Iris pigment epithelial cell (primary cell): ENCODE measurements around the gene C2orf66.

Experiments used
- DNase-seq: peaks from one replicate; pipeline ENCODE4 v3.0.0-alpha.2; 2011; ENCODE audit warnings: low read depth

C2orf66 gene

DNA sequence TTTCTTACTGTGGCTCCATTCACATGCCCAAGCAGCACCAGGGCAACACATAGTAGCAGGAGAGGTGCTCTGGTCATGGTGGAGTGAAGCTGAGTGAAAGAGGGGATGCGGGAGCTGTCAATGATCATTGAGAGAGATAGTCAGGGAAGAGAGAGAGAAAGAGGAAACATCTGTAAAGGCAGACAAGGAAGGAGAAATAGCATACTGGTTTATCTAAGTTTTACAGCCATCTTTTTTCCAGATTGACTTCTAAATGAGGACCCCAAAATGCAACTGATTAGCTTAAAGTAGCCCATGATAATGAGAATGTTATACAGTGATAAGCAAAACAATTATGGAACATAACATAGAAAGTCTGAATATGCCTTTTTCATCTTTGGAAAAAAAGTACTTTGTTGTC is at the start of gene C2orf66:
C2orf66 (minus strand) TSS at position 96 of the 400 bp plus-strand sequence; CDS start at position 77, 19 bp downstream.
- no peak for DNase-seq

GRCh38 chr2:196854629-196855028 is 45.5 kb upstream of the C2orf66 start:
- no peak for DNase-seq

GRCh38 chr2:196853301-196854087 is 44.3 kb upstream of the C2orf66 start:
- DNase-seq, result no peak

GRCh38 chr2:196851088-196851487 is 41.9 kb upstream of the C2orf66 start:
- DNase-seq, result no peak

- peak; percentile 48 for DNase-seq
Measured at GRCh38 chr2:196849895-196850294, 40.7 kb upstream of the C2orf66 start.

- no peak for DNase-seq
Measured at GRCh38 chr2:196846295-196846694, 37.1 kb upstream of the C2orf66 start.

- no peak for DNase-seq
Measured at GRCh38 chr2:196845371-196845770, 36.2 kb upstream of the C2orf66 start.

- DNase-seq, result no peak
Measured at GRCh38 chr2:196840171-196840570, 31.0 kb upstream of the C2orf66 start.

GRCh38 chr2:196839574-196839973 is 30.4 kb upstream of the C2orf66 start:
- DNase-seq, result no peak

- peak; percentile 44 for DNase-seq
Measured at GRCh38 chr2:196836440-196836839, 27.3 kb upstream of the C2orf66 start.

GRCh38 chr2:196830701-196831100 is 21.5 kb upstream of the C2orf66 start:
- DNase-seq, result no peak

GRCh38 chr2:196827356-196827755 is 18.2 kb upstream of the C2orf66 start:
- DNase-seq, result no peak

- peak; percentile 90 for DNase-seq
Measured at GRCh38 chr2:196823750-196824522, 14.8 kb upstream of the C2orf66 start.

DNA sequence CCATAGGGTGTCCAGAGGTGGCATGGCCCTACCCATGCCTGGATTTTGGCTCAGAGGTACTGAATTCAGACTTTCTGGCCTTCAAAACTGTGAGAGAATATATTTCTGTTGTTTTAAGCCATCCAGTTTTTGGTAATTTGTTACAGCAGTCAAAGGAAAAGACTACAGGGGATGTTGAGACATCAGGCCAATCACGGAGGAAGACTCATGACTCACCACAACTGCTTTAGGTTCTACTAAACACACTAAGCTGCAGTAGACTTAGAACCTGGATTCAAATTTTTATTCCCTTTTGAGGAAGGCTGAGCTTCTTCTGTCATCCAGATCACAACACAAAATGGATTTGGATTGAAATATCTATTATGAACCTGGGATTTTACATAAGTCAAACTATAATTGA is 12.0 kb upstream of the C2orf66 start:
- DNase-seq, result peak; percentile 80

- no peak for DNase-seq
Measured at GRCh38 chr2:196808083-196808665, 981 bp downstream of the C2orf66 start.

- DNase-seq, result no peak
Measured at GRCh38 chr2:196804381-196804780, 4.8 kb downstream of the C2orf66 start.

GRCh38 chr2:196802401-196802800 is 6.8 kb downstream of the C2orf66 start:
- DNase-seq, result no peak

- peak; percentile 11 for DNase-seq
Measured at GRCh38 chr2:196801674-196802261, 7.4 kb downstream of the C2orf66 start.

DNA sequence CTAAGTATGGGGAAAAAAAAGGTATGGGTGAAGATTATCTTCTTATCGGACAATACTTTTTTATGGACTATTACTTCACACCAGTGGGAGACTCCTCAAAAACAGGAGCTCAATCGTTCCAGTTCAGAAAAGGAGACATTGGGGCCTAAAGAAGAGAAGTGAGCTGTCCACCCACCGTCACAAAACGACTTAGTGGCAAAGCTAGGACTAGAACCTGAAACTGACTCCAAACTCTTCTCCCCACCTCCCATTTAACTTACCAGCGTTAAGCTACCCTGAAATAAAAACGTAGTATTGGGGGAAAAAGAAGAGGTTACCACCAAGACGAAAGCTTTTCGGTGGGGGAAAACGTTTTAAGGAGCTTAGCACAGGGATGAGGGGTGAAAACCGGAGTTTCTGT is 10.2 kb downstream of the C2orf66 start:
- no peak for DNase-seq

GRCh38 chr2:196792865-196793264 is 16.3 kb downstream of the C2orf66 start:
- no peak for DNase-seq

DNA sequence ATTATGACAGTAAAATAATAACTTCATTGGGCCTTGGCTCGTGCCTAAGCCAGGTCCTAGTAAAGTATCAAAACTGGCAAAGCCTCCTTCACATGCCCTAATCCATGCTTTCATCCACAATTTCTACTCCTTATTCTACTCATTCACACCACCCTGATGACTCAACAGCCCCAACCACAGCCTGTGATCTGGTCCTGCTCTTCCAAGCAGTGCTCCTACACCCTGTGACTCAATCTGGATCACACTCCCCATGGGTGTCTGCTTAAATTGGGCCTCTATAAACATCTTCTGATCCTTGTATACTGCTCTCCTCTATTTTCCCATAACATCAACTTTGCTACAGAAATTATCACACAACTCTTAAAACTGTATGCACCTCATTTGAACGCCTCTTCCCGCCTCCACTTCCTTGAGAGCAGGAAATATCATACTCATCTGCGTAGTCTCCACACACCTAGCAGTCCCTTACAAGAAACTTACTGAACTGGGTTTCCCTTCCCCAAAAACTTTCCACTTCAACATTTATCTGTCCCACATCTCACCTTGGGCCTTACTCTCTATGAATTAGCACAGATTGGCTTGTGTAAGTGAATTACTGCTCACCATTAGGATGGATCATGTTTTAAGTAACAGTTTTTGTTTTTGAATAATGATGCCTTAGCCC is 25.6 kb downstream of the C2orf66 start:
- peak; percentile 66 for DNase-seq

DNA sequence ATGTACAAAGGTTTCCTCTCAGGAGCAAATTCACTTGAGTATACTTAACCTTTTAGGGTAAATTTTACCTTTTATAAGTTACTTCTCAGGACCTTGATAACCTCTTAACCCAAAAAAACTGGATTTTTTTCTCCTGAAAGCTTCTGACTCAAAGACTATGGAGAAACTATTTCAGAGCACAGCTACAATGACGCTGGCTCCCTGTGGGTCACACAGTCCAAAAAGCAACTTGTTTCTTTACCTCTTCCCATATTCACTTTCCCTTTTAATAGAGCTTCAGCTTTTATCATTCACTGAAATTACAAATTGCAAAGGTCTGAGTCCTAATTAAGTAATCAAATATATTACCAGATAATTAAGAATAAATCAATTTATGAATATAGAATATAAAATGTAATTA is 42.1 kb downstream of the C2orf66 start:
- DNase-seq, result no peak
